ENCODE results near the gene PTPRN2.

GRCh38 chr7:158072991-158073730 lies 514.5 kb downstream of the PTPRN2 start:
- no peak for TF ChIP-seq CTCF (conservative IDR thresholded peaks at IDR 0.05)
- no peak for TF ChIP-seq EZH2 (IDR thresholded peaks at IDR 0.05; ENCODE audit: low read depth)

Data from PC-9 (cell line).